WI38 (cell line): Measurements from ENCODE around the gene CENPB.

Source experiments
- H3K4me3 ChIP-seq: 2 replicates; pipeline ENCODE4 v1.5.1; 2011; ENCODE audit warnings: low read depth, mild to moderate bottlenecking, control low read depth, low read length
- TF ChIP-seq, protein P1 (sequence below): IDR thresholded peaks from 2 replicates; pipeline ENCODE4 v1.5.1; 2012; ENCODE audit warnings: low read depth, mild to moderate bottlenecking, control low read depth, low read length

Gene CENPB

DNA sequence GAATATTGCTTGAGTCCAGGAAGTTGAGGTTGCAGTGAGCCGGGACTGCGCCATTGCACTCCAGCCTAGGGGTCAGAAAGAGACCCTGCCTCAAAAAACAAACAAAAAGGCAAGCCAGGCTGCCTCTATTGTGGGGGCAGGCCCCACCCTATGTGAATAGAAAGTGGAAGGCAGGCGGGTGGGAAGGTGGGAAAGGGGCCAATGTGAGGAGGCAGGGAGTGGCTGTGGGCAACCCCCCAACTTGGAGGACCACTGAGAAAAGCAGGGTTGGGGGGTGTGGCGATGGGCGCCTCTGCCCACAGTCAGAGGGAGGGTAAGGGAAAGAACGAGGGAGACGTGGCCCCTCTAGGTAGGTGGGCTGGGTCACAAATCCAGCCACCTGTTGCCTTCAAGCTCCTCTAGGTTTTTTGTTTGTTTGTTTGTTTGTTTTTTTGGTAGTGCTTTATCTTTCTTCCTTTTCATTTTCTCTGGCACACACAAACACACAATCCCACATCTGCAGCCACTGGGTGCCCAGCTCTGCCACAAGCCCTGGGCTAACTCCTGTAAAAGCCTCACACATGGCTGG, 28.5 kb upstream of the CENPB start:
- TF ChIP-seq, protein P1, sequence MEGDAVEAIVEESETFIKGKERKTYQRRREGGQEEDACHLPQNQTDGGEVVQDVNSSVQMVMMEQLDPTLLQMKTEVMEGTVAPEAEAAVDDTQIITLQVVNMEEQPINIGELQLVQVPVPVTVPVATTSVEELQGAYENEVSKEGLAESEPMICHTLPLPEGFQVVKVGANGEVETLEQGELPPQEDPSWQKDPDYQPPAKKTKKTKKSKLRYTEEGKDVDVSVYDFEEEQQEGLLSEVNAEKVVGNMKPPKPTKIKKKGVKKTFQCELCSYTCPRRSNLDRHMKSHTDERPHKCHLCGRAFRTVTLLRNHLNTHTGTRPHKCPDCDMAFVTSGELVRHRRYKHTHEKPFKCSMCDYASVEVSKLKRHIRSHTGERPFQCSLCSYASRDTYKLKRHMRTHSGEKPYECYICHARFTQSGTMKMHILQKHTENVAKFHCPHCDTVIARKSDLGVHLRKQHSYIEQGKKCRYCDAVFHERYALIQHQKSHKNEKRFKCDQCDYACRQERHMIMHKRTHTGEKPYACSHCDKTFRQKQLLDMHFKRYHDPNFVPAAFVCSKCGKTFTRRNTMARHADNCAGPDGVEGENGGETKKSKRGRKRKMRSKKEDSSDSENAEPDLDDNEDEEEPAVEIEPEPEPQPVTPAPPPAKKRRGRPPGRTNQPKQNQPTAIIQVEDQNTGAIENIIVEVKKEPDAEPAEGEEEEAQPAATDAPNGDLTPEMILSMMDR: no peak
- H3K4me3 ChIP-seq: no peak overlapping the region

DNA sequence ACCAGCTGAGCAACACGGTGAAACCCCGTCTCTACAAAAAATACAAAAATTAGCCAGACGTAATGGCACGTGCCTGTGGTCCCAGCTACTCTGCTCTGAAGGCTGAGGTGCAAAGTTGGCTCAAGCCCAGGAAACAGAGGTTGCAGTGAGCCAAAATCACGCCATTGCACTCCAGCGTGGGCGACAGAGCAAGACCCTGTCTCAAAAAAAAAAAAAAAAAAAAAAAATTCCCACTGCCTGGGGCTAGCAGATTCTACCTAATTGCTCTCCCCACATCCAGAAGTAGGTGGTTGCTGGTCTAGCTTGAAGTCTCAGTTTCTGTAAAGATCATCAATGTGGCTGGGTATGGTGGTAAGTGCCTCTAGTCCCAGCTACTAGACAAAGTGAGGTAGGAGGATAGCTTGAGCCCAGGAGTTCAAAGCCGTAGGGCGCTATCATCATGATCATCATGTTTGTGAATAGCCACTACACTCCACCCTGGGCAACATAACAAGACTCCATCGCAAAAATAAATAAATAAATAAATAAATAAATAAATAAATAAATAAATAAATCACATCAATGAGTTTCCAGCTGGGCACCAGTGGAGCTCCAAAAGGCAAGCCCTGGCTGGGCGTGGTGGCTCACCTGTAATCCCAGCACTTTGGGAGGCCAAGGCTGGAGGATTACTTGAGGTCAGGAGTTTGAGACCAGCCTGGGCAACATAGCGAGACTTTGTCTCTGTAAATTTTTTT, 27.5 kb upstream of the CENPB start:
- no peak overlapping the region for H3K4me3 ChIP-seq
- TF ChIP-seq, protein P1: no peak

DNA sequence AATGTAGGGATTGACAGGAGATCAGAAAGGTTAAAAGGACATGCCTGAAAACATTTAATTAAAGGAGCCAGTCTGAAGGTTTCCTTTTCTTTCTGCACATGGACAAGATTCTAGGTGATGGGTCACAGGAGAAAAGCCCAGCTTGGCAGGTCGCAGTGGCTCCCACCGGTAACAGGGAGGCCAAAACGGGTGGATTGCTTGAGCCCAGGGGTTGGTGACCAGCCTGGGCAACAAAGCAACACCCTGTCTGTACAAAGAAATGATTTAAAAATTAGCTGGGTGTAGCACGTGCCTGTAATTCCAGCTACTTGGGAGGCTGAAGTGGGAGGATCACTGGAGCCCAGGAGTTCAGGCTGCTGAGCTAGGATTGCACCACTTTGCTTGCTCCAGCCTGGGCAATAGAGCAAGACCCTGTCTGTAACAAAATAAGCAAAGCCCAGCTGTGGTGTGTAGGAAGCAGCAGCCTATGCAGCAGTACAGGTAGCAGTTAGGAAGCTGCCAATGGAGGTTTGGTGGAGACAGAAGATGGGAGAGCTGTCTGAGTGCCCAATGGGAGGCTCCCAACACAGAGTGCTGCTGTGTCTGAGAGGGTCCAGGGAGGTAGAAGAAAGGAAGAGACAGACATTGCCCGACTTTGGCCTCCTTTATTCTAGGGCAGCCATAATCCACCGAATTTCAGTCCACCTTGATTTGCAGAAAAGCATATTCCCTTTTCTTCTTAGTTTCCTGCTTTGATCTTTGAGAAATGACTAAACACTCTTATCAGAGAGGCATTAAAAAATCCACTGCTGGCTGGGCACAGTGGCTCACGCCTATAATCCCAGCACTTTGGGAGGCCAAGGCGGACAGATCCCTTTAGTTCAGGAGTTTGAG, 26.7 kb upstream of the CENPB start:
- TF ChIP-seq, protein P1: no peak
- H3K4me3 ChIP-seq: no peak overlapping the region

DNA sequence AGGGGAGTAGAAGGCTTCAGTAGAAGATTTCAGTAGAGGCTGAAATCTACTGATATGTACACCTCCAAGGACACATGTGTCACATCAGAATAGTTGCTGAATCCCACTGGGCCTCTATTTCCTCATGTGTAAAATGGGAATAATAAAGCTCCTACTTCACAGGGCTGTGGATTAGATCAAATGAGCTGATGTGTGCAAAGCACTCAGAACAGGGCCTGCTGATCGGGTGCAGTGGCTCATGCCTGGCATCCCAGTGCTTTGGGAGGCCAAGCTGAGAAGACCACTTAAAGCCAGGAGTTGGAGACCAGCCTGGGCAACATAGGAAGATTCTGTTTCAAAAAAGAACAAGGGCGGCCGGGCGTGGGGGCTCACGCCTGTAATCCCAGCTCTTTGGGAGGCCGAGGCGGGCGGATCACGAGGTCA, 25.7 kb upstream of the CENPB start:
- no peak overlapping the region for H3K4me3 ChIP-seq
- TF ChIP-seq, protein P1: no peak

DNA sequence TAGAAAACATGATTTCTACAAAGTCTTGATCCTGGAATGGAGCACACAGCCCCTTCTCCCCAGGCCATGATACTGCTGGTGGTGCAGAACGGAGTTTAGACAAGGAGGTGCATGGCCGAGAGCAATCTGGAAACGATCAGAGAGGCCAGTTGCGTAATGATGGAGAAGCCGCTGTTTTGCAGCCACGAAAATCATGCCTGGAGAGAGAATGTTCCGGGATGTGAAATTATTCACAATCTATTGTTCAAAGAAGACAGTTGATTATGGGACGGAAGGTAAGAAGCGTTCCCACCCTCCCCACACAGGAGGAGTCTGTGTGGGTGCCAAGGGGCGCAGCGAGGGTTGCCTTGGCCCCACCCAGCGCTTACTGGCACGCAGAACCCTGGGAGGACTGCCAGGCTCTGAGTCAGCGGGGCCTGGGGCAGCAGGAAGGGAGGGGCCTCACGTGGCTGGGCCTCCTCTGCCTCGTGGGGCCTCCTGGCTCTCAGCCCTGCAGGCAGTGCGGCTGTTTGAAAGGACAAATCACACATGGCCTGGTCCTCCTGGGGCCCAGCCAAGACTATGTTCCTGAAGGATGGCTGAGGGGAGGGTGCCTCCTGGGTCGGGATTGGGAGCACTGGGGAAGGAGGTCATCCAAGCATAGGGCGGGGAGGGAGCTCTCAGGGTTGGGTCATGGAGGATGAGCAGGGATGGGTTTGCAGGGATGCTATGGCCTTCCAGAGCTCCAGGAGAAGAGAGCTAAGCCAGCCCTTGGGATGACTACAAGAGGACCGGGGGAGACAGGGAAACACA, 25.1 kb upstream of the CENPB start:
- peak overlapping the region; percentile 55 for H3K4me3 ChIP-seq
- TF ChIP-seq, protein P1: no peak

DNA sequence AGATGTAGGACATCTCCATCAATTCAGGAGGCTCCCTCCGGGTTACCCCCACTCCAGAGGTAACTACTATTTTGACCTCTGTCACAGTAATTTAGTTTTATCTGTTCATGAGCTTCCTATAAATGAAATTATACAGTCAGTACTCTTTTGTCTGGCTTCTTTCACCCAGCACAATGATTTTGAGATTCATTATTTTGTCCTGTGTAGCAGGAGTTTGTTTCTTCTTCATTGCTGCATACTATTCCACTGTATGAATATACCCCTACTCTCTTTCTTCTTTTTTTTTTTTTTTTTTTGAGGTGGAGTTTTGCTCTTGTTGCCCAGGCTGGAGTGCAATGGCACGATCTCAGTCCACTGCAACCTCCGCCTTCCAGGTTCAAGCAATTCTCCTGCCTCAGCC, 22.0 kb upstream of the CENPB start:
- H3K4me3 ChIP-seq: peak overlapping the region; percentile 23
- TF ChIP-seq, protein P1: no peak
